Small intestine (tissue), 7 donors: ENCODE measurements around the gene IL9. TPM values are rescaled to one million over a fixed set of nuclear protein-coding genes. Genes with fewer than 3 reads are reported as not detected.

Source experiments
- DNase-seq, 2 donors: peaks; one replicate each; pipeline versions ENCODE4 v3.0.0 to v3.0.0-alpha.2; 2013
- FAIRE-seq: peaks from 2 replicates; lab custom pipeline; 2012; peaks lifted over from hg19 to GRCh38; lab: Jason Lieb, UNC
- H3K27ac ChIP-seq, 3 donors: one replicate each; pipeline ENCODE4 v1.5.1; 2013; ENCODE audit warnings: low read length in 2 of 3, mild to moderate bottlenecking in 2 of 3, control low read depth in 1 of 3, inconsistent platforms in 1 of 3, low read depth in 1 of 3, moderate library complexity in 1 of 3
- H3K27me3 ChIP-seq, 3 donors: one replicate each; pipeline ENCODE4 v1.6.1; 2013; ENCODE audit warnings: low read length in 3 of 3, inconsistent platforms in 1 of 3; ENCODE audit not compliant: control insufficient read depth in 3 of 3, insufficient read depth in 3 of 3
- H3K36me3 ChIP-seq, 3 donors: one replicate each; pipeline ENCODE4 v1.6.1; 2013; ENCODE audit warnings: low read length in 3 of 3, inconsistent platforms in 1 of 3, low read depth in 1 of 3, mild to moderate bottlenecking in 1 of 3, moderate library complexity in 1 of 3; ENCODE audit not compliant: control insufficient read depth in 3 of 3, insufficient read depth in 2 of 3
- H3K4me1 ChIP-seq, 3 donors: one replicate each; pipeline ENCODE4 v1.6.1; 2013; ENCODE audit warnings: low read length in 2 of 3, inconsistent platforms in 1 of 3, low read depth in 1 of 3, mild to moderate bottlenecking in 1 of 3, moderate library complexity in 1 of 3; ENCODE audit not compliant: control insufficient read depth in 3 of 3, insufficient read depth in 2 of 3
- H3K4me3 ChIP-seq, 3 donors: one replicate each; pipeline ENCODE4 v1.5.1; 2013; ENCODE audit warnings: low read length in 3 of 3, control low read depth in 1 of 3, inconsistent platforms in 1 of 3, low read depth in 1 of 3, mild to moderate bottlenecking in 1 of 3, moderate library complexity in 1 of 3
- H3K9me3 ChIP-seq, 2 donors: one replicate each; pipeline ENCODE4 v1.6.1; 2013; ENCODE audit warnings: low read depth in 1 of 2, low read length in 1 of 2; ENCODE audit not compliant: control insufficient read depth in 2 of 2, insufficient read depth in 1 of 2
- WGBS, 3 donors: extraction: QIAGEN DNeasy Blood & Tissue Kit; methylation state at CpG; one replicate each; pipeline ENCODE4 v1.1.7; 2013; 5-methylcytosine and 5-hydroxymethylcytosine counted together
- polyA plus RNA-seq, 4 donors: library from polyadenylated mRNA; stranded (reverse) in 3 of 4; unstranded in 1 of 4; fragments of 200-250 nt in 3 of 4; fragments of 120-200 nt in 1 of 4; gene quantifications; one replicate each; pipeline versions ENCODE4 v1.2.1 to v1.2.3, GENCODE V29; 2013
- donor health status: healthy with polysubstance abuse.
- donor health status: control.
- donor health status: control.
- donor health status: Bipolar disorder and iron deficiency.
- donor health status: healthy.

The IL9 gene
- polyA plus RNA-seq, 4 donors, result not detected

DNA sequence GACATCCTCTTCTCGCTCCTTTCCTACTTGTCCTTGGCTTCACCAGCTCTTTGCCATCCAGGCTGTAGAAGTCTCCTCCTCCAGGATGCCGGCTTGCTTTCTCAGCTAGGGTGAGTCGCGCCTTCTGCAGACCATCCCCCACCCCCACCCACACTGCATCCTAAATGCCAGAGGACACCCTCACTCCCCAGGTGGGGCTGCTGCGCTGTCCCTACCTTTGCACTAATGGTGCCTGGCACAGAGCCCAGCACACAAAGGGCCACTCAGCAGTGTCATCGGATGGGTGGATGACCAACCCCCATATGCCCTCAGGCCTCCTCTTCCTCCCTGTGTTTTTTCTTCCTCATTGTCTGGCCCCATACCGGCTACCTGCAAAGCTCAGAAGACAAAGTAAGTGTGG lies 14.8 kb downstream of the IL9 start:
- FAIRE-seq, result no peak
- H3K4me3 ChIP-seq, result no peak overlapping the region
- WGBS, 3 donors, result 56 to 78% (median 70%) methylated on average over 7 of the region's 7 CpGs

DNA sequence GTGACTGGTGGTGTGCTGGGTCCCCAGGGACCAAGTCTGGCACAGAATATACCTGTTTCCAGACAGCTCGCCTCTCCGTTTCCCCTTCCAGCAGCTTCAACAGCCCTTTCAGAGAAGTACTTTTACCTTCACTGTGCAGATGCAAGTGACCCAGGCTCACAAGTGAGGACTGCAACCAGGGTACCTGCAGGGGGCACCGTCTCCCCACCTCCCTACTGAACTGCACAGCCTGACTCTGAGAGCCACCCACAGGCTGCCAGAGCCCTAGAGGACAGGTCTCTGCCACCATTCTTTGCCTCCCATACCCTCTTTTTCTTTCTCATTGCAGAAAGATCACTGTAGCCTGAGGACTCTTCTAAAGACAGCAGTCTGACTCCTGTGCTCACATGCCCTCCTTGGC lies 15.4 kb downstream of the IL9 start:
- Histone ChIP-seq H3K4me3 (no peak overlapping the region), H3K27ac (no peak overlapping the region), H3K27me3 (peaks cover 0 to 22% (median 0%) of the 10 kb centered on the region in 3 donors), H3K4me1 (no peaks in the 10 kb centered on the region), H3K9me3 (no peaks in the 10 kb centered on the region), H3K36me3 (no peaks in the 10 kb centered on the region)
- FAIRE-seq, result no peak
- 63 to 69% (median 66%) methylated on average over 3 of the region's 3 CpGs for WGBS, 3 donors
- no peak for DNase-seq

More for the DNA sequence above, 14.8 kb downstream of the IL9 start:
- no peaks in the 10 kb centered on the region for H3K4me1 ChIP-seq
- no peaks in the 10 kb centered on the region for H3K36me3 ChIP-seq
- peaks cover 0 to 24% (median 0%) of the 10 kb centered on the region in 3 donors for H3K27me3 ChIP-seq
- no peaks in the 10 kb centered on the region for H3K9me3 ChIP-seq
- DNase-seq, result no peak
- no peak overlapping the region for H3K27ac ChIP-seq

DNA sequence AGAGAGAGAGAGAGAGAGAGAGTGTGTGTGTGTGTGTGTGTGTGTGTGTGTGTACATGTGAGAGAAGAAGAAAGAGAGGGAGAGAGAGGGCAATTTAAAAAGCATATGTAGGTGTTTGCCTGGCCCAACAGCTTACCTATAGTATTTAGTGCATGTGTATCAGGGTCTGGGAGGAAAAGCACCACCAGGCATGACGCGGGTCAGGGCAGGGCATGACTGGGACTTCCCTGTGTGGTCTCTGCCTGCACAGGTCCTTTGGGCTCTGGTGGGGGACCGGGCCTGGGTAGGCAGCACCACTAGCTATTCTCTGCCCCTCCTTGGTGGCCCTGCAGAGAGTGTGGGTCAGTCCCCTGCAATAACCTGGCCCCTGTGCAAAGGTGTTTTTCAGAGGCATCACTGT lies 16.1 kb downstream of the IL9 start:
- Histone ChIP-seq H3K4me3 (no peak overlapping the region), H3K9me3 (no peaks in the 10 kb centered on the region), H3K27me3 (peaks cover 0 to 15% (median 2%) of the 10 kb centered on the region in 3 donors), H3K36me3 (peaks cover 0 to 2% (median 0%) of the 10 kb centered on the region in 3 donors), H3K27ac (no peak overlapping the region), H3K4me1 (no peaks in the 10 kb centered on the region)
- WGBS, 3 donors, result 88 to 100% (median 94%) methylated on average over 3 of the region's 3 CpGs
- DNase-seq (no peak), FAIRE-seq (no peak)

DNA sequence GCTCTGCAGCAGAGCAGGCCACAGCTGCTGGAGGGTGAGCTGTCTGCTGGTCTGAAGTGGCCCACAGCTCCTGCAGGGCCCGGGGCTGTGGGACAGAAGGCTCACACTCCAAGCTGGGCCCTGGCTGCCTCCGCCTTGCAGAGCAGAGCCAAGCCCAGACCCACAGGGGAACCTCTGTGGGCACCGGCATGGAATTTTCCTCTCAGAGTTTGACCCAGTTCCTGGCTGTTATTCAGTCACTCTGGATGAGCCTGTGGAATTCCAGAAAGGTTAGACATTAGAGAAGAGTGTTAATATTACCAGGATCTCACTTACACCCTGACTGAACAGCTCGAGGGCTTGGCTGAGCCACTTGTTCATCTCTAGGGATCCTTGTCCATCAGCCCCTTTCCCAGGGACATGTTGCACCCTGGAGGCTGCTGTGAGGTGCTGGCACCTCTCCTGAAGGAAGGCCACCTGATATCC lies 17.5 kb downstream of the IL9 start:
- no peak overlapping the region for H3K4me3 ChIP-seq
- no peak for DNase-seq
- peaks cover 0 to 2% (median 0%) of the 10 kb centered on the region in 3 donors for H3K36me3 ChIP-seq
- no peaks in the 10 kb centered on the region for H3K4me1 ChIP-seq
- FAIRE-seq, result no peak
- H3K9me3 ChIP-seq, result no peaks in the 10 kb centered on the region
- 71 to 80% (median 72%) methylated on average over 4 of the region's 4 CpGs for WGBS, 3 donors
- peaks cover 0 to 11% (median 2%) of the 10 kb centered on the region in 3 donors for H3K27me3 ChIP-seq
- no peak overlapping the region for H3K27ac ChIP-seq

DNA sequence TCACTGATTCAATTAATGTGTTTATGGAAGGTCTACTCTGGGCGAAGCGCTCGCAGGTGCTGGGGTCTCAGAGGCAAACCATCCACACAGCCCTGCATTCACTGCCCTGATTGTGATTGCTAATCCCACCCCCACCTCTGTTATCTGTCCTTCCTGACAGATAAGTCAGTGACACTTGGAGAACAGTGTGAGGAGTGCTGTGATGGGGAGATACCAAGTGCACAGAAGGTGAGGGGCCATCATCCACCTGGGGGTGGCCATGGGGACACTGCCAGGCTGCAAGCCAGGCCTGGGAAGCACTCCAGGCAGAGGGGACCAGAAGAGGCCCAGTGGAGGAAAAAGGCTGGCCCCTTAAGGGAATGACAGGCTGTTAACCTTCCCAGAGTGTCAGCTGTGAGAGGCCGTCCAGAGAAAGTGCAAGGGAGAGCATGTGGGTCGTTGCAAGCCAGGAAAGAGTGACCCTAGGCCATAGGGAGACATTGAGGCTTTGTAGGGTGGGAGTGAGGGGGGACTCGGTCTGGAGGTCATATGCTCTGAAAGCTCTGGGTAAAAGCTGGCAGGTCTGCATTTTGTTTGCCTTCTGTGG lies 18.0 kb downstream of the IL9 start:
- Histone ChIP-seq H3K27me3 (peaks cover 0 to 8% (median 2%) of the 10 kb centered on the region in 3 donors), H3K4me3 (no peak overlapping the region), H3K36me3 (peaks cover 0 to 2% (median 0%) of the 10 kb centered on the region in 3 donors), H3K27ac (no peak overlapping the region), H3K9me3 (no peaks in the 10 kb centered on the region), H3K4me1 (no peaks in the 10 kb centered on the region)
- 74 to 87% (median 77%) methylated on average over 6 of the region's 6 CpGs for WGBS, 3 donors
- DNase-seq (no peak), FAIRE-seq (no peak)

DNA sequence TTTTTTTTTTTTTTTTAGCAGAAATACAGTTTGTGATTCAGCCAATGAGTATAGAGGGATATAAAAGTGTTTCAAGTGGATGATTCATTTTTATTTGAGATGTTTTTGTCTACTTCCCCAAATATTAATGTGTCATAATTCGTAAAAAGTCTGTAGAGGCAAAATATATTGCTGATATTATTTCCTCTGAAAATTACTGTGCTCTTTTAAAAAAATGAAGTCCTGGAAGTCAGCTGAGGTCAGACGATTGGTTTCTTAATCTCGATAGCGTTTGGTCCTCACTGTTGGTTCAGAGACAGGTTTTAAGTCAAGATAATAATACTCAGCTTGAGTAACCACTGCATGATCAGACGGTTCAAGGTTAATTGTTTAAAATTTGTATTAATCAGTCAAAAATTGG lies 19.5 kb downstream of the IL9 start:
- Histone ChIP-seq H3K27ac (no peak overlapping the region), H3K27me3 (peaks cover 0 to 4% (median 2%) of the 10 kb centered on the region in 3 donors), H3K9me3 (no peaks in the 10 kb centered on the region), H3K4me1 (no peaks in the 10 kb centered on the region), H3K36me3 (peaks cover 0 to 2% (median 0%) of the 10 kb centered on the region in 3 donors), H3K4me3 (no peak overlapping the region)
- DNase-seq (no peak), FAIRE-seq (no peak)
- WGBS, 3 donors, result 63 to 72% (median 67%) methylated on average over 5 of the region's 5 CpGs

DNA sequence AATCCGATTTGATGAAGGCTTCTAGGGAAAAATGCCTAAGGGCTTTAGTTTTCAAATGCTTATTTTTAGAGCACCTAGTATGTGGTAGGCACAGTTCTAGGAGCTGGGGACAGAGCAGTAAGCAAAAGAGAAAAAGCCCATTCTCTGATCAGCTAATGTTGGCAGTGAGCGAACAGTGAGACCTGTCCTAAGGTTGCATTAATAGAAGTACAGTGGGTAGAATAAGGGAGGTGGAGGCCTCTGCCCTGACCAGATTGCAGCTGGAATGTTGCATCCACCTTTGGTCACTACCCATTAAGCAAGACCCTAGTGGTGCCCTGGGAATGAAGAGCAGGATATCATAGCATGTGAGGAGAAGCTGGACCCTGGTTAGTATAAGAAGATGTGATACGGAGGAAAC lies 20.1 kb downstream of the IL9 start:
- FAIRE-seq (no peak), DNase-seq (no peak)
- 87 to 94% (median 92%) methylated on average over 3 of the region's 3 CpGs for WGBS, 3 donors
- Histone ChIP-seq H3K27ac (no peak overlapping the region), H3K27me3 (peaks cover 0 to 2% (median 0%) of the 10 kb centered on the region in 3 donors), H3K4me3 (no peak overlapping the region), H3K9me3 (no peaks in the 10 kb centered on the region), H3K4me1 (no peaks in the 10 kb centered on the region), H3K36me3 (peaks cover 0 to 2% (median 0%) of the 10 kb centered on the region in 3 donors)

DNA sequence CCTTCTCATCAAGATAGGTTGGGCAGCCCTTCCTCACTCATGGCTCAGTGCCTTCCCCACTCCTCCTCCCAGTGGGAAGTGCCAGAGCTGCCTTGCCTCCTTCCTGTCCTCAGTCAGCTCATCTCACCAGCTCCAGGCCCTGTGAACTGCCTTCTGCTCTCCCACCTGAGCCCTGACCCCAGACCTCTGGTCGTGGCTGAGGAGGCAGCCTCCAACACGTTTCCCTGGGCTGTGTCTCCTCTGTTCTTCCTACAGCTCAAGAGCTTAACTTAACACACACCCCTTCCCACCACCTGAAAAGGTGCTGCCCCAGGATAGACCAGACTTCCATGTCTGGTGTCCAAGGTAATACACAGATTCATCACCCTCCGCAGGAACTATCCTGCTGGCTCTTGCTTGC lies 21.2 kb downstream of the IL9 start:
- DNase-seq (no peak), FAIRE-seq (no peak)
- 76 to 90% (median 78%) methylated on average over 3 of the region's 3 CpGs for WGBS, 3 donors
- Histone ChIP-seq H3K27me3 (peaks cover 0 to 2% (median 0%) of the 10 kb centered on the region in 3 donors), H3K36me3 (peaks cover 0 to 2% (median 0%) of the 10 kb centered on the region in 3 donors), H3K4me3 (no peak overlapping the region), H3K9me3 (no peaks in the 10 kb centered on the region), H3K4me1 (peaks cover 0 to 6% (median 3%) of the 10 kb centered on the region in 3 donors), H3K27ac (no peak overlapping the region)
